HCT116 (cell line): ENCODE measurements around the gene AFAP1. TPM values are rescaled to one million over a fixed set of nuclear protein-coding genes. Genes with fewer than 3 reads are reported as not detected.

Experiments
- ATAC-seq: fragments of 200-7000 bp; cut with Tn5 transposase; 2 replicates; pipeline ENCODE4 v1.9.1; 2020; ENCODE audit warnings: mild to moderate bottlenecking, moderate library complexity
- BruUV-seq: library from RNA; stranded (reverse); fragments of 400-500 nt; replicated peaks from 2 replicates; lab custom pipeline; 2021; lab: Mats Ljungman, UMichigan
- CTCF ChIA-PET: fragments of 300-600 bp; sonication (Branson Sonifier 250); formaldehyde crosslinking; loops from one replicate; lab custom pipeline; 2021; ENCODE audit warnings: antibody characterized with exemption; lab: Charles Lee
- POLR2A ChIA-PET: fragments of 300-600, 350-600 bp; sonication (Branson Sonifier 250); formaldehyde crosslinking; loops from one replicate; lab custom pipeline; 2021; ENCODE audit warnings: antibody characterized with exemption; lab: Charles Lee
- RAD21 ChIA-PET, 2 experiments: fragments of 300-600 bp; sonication (Branson Sonifier 250); formaldehyde crosslinking; loops; one replicate each; lab custom pipeline; 2023; ENCODE audit warnings: low total read pairs in 2 of 2; ENCODE audit not compliant: uncharacterized antibody in 2 of 2, unreplicated experiment in 2 of 2, low non-redundant PET in 1 of 2; lab: Charles Lee
- DNase-seq: peaks from one replicate; pipeline ENCODE4 v3.0.0-alpha.2; 2010; ENCODE audit warnings: low read depth, low spot score
- H2AFZ ChIP-seq: fragments of 200-600 bp; shearing (Covaris generic), sonication (generic); 2 replicates; pipeline ENCODE4 v1.6.1; 2017; ENCODE audit warnings: low read depth, mixed run types, mixed read lengths, antibody characterized with exemption, low read length; ENCODE audit not compliant: poor library complexity, severe bottlenecking
- H3K27ac ChIP-seq: 2 replicates; pipeline ENCODE4 v1.5.1; 2012; ENCODE audit warnings: low read depth, low read length
- H3K27me3 ChIP-seq: fragments of 200-600 bp; sonication (generic); 2 replicates; pipeline ENCODE4 v1.6.1; 2016; ENCODE audit warnings: mixed run types, low read length, mixed read lengths; ENCODE audit not compliant: insufficient read depth
- H3K36me3 ChIP-seq, 2 experiments: fragments of 200-500 bp in 1 of 2; fragments of 200-600 bp in 1 of 2; sonication (Bioruptor generic) in 1 of 2; sonication (generic) in 1 of 2; 2 replicates each; pipeline versions ENCODE4 v1.5.1 to v1.6.1; 2014 to 2016; ENCODE audit warnings: low read length in 2 of 2, inconsistent platforms in 1 of 2, mixed read lengths in 1 of 2, mixed run types in 1 of 2; ENCODE audit not compliant: insufficient read depth in 2 of 2, control insufficient read depth in 1 of 2
- H3K4me1 ChIP-seq, 2 experiments: fragments of 200-600 bp in 1 of 2; sonication (generic) in 1 of 2; 2 replicates each; pipeline versions ENCODE4 v1.5.1 to v1.6.1; 2012 to 2017; ENCODE audit warnings: low read length in 2 of 2, inconsistent platforms in 1 of 2, mild to moderate bottlenecking in 1 of 2, mixed read lengths in 1 of 2, mixed run types in 1 of 2, moderate library complexity in 1 of 2; ENCODE audit not compliant: insufficient read depth in 2 of 2, control insufficient read depth in 1 of 2
- H3K4me2 ChIP-seq: fragments of 200-600 bp; sonication (generic); 2 replicates; pipeline ENCODE4 v1.6.1; 2017; ENCODE audit warnings: mixed run types, low read length, mixed read lengths
- H3K4me3 ChIP-seq, 2 experiments: fragments of 200-600 bp in 1 of 2; sonication (generic) in 1 of 2; replicated peaks in 1 of 2; 2 replicates each; pipeline ENCODE4 v1.5.1; 2011 to 2016; ENCODE audit warnings: low read length in 2 of 2, control low read depth in 1 of 2, low read depth in 1 of 2, mild to moderate bottlenecking in 1 of 2, mixed read lengths in 1 of 2, mixed run types in 1 of 2
- H3K79me2 ChIP-seq: fragments of 200-600 bp; sonication (generic); 2 replicates; pipeline ENCODE4 v1.6.1; 2017; ENCODE audit warnings: mild to moderate bottlenecking, mixed run types, low read length, moderate library complexity, mixed read lengths; ENCODE audit not compliant: insufficient read depth
- H3K9ac ChIP-seq: fragments of 200-600 bp; sonication (generic); 2 replicates; pipeline ENCODE4 v1.6.1; 2016; ENCODE audit warnings: low read length, mixed read lengths
- H3K9me2 ChIP-seq: fragments of 200-600 bp; sonication (generic), shearing (Covaris generic); 2 replicates; pipeline ENCODE4 v1.6.1; 2017; ENCODE audit warnings: mixed run types, mild to moderate bottlenecking, moderate library complexity; ENCODE audit not compliant: insufficient read depth
- H3K9me3 ChIP-seq, 2 experiments: fragments of 200-500 bp in 1 of 2; fragments of 200-600 bp in 1 of 2; sonication (Bioruptor generic) in 1 of 2; sonication (generic) in 1 of 2; 2 replicates each; pipeline ENCODE4 v1.6.1; 2014 to 2017; ENCODE audit warnings: low read length in 2 of 2, mixed read lengths in 2 of 2, inconsistent platforms in 1 of 2, low read depth in 1 of 2, mild to moderate bottlenecking in 1 of 2, mixed run types in 1 of 2, moderate library complexity in 1 of 2; ENCODE audit not compliant: control insufficient read depth in 1 of 2, insufficient read depth in 1 of 2
- H4K20me1 ChIP-seq: fragments of 200-600 bp; sonication (generic), shearing (Covaris generic); 2 replicates; pipeline ENCODE4 v1.6.1; 2017; ENCODE audit warnings: mixed run types, mild to moderate bottlenecking, moderate library complexity; ENCODE audit not compliant: insufficient read depth
- CBX3 ChIP-seq: IDR thresholded peaks from 2 replicates; pipeline ENCODE4 v1.6.1; 2012; ENCODE audit warnings: low read depth
- CEBPB ChIP-seq: IDR thresholded peaks from 2 replicates; pipeline ENCODE4 v1.6.1; 2012; ENCODE audit warnings: low read depth
- CTCF ChIP-seq, 3 experiments: fragments of 200-600 bp in 1 of 3; sonication (generic) in 1 of 3; IDR thresholded peaks in 2 of 3; conservative IDR thresholded peaks in 1 of 3; 2 replicates each; pipeline ENCODE4 v1.5.1; 2012 to 2017; ENCODE audit warnings: low read depth in 2 of 3, low read length in 2 of 3, antibody characterized with exemption in 1 of 3, borderline replicate concordance in 1 of 3, control low read depth in 1 of 3, mild to moderate bottlenecking in 1 of 3, mixed read lengths in 1 of 3, mixed run types in 1 of 3, moderate library complexity in 1 of 3; ENCODE audit not compliant: insufficient read depth in 1 of 3
- ELF1 ChIP-seq: IDR thresholded peaks from 2 replicates; pipeline ENCODE4 v1.6.1; 2012; ENCODE audit warnings: low read depth, borderline replicate concordance
- EZH2 ChIP-seq: fragments of 200-600 bp; sonication (generic); IDR thresholded peaks from 2 replicates; pipeline ENCODE4 v1.6.1; 2017; ENCODE audit warnings: antibody characterized with exemption, mixed run types
- FOSL1 ChIP-seq: IDR thresholded peaks from 2 replicates; pipeline ENCODE4 v1.6.1; 2012; ENCODE audit warnings: low read depth
- JUND ChIP-seq: IDR thresholded peaks from 2 replicates; pipeline ENCODE4 v1.6.1; 2012
- POLR2A ChIP-seq: IDR thresholded peaks from 2 replicates; pipeline ENCODE4 v1.7.0; 2011; ENCODE audit warnings: borderline replicate concordance; ENCODE audit not compliant: insufficient read depth, insufficient read length; ENCODE audit errors: extremely low read depth
- RAD21 ChIP-seq: IDR thresholded peaks from 2 replicates; pipeline ENCODE4 v1.6.1; 2012; ENCODE audit warnings: low read depth, mild to moderate bottlenecking
- SP1 ChIP-seq: IDR thresholded peaks from 2 replicates; pipeline ENCODE4 v1.6.1; 2012; ENCODE audit warnings: low read depth
- SRF ChIP-seq: IDR thresholded peaks from 2 replicates; pipeline ENCODE4 v1.6.1; 2012; ENCODE audit warnings: low read depth
- TCF7L2 ChIP-seq: IDR thresholded peaks from 2 replicates; pipeline ENCODE4 v1.7.0; 2011; ENCODE audit warnings: borderline replicate concordance, inconsistent platforms; ENCODE audit not compliant: insufficient read depth, insufficient read length; ENCODE audit errors: extremely low read depth
- YY1 ChIP-seq: IDR thresholded peaks from 2 replicates; pipeline ENCODE4 v1.6.1; 2011; ENCODE audit warnings: low read length, low read depth, moderate library complexity, mild to moderate bottlenecking; ENCODE audit not compliant: insufficient replicate concordance; ENCODE audit errors: extremely low read depth
- ZFX ChIP-seq: fragments of 450-650 bp; IDR thresholded peaks from 2 replicates; pipeline ENCODE4 v1.6.1; 2017
- ZNF274 ChIP-seq: fragments of 200-500 bp; sonication (Bioruptor generic); IDR thresholded peaks from 2 replicates; pipeline ENCODE4 v1.6.1; 2014; ENCODE audit warnings: mild to moderate bottlenecking, low read depth, low read length, inconsistent platforms
- intact Hi-C: fragments of 100-400 bp; cut with micrococcal nuclease; formaldehyde crosslinking; loops from 2 replicates; pipeline ENCODE4 v1.10.0; 2022
- total RNA-seq: library from RNA; stranded (reverse); gene quantifications from one replicate; pipeline ENCODE4 v1.2.1, GENCODE V29; 2021; ENCODE audit not compliant: unreplicated experiment
- TF ChIP-seq, protein P1 (sequence below): IDR thresholded peaks from 2 replicates; pipeline ENCODE4 v1.6.1; 2011; ENCODE audit warnings: mild to moderate bottlenecking, low read length, moderate library complexity; ENCODE audit not compliant: insufficient replicate concordance; ENCODE audit errors: extremely low read depth
- TF ChIP-seq, protein P2 (sequence below): IDR thresholded peaks from 2 replicates; pipeline ENCODE4 v1.6.1; 2012
- TF ChIP-seq, protein P3 (sequence below): IDR thresholded peaks from 2 replicates; pipeline ENCODE4 v1.6.1; 2012; ENCODE audit warnings: low read depth

AFAP1 gene
- total RNA-seq, 1 experiment from 2014 or later = 19.4 TPM

DNA sequence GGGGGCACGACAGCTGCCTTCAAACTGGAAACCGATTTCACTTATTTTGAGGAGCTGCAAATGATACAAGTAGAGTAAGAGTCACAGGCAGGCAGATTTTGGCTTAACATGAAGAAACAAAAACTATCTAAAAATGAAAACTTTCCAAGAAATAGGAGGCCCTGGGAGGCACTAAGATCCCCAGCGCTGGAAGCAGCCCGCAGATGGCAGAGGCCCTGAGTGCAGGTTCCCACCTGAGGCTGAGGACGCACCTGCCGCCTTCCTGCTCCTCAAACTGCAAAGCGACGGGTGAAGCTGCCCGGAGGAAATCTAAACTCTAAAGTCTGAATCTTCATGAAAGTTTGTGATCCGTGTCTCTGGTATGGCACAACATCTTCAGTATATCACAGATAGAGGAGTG lies 138.7 kb downstream of the AFAP1 start:
- no peak overlapping the region for H2AFZ ChIP-seq
- peaks cover 7 to 8% of the 10 kb centered on the region in 2 experiments; a peak in 2 of 4 replicates for H3K4me1 ChIP-seq
- H3K36me3 ChIP-seq = peaks cover 9 to 11% of the 10 kb centered on the region in 2 experiments; a peak in 3 of 4 replicates
- ChIA-PET POLR2A (no interaction called here), CTCF (no interaction called here), RAD21 (no interaction called here)
- no peak for DNase-seq
- H3K9me2 ChIP-seq = no peaks in the 10 kb centered on the region
- H3K4me2 ChIP-seq = no peak overlapping the region
- BruUV-seq = no TSS peak
- intact Hi-C loops = no loop called here
- no peaks in the 10 kb centered on the region for H3K27me3 ChIP-seq
- H4K20me1 ChIP-seq = no peaks in the 10 kb centered on the region
- TF ChIP-seq, protein P1, sequence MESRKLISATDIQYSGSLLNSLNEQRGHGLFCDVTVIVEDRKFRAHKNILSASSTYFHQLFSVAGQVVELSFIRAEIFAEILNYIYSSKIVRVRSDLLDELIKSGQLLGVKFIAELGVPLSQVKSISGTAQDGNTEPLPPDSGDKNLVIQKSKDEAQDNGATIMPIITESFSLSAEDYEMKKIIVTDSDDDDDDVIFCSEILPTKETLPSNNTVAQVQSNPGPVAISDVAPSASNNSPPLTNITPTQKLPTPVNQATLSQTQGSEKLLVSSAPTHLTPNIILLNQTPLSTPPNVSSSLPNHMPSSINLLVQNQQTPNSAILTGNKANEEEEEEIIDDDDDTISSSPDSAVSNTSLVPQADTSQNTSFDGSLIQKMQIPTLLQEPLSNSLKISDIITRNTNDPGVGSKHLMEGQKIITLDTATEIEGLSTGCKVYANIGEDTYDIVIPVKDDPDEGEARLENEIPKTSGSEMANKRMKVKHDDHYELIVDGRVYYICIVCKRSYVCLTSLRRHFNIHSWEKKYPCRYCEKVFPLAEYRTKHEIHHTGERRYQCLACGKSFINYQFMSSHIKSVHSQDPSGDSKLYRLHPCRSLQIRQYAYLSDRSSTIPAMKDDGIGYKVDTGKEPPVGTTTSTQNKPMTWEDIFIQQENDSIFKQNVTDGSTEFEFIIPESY = no peak
- TF ChIP-seq JUND (no peak), ELF1 (no peak), SP1 (no peak), ZFX (no peak), CBX3 (no peak), FOSL1 (no peak), TCF7L2 (no peak), CTCF (IDR thresholded peaks at IDR 0.05 in 2 of 3, conservative IDR thresholded peaks at IDR 0.05 in 1 of 3; ENCODE audit: borderline replicate concordance in 1 of 3, insufficient read depth in 1 of 3, low read depth in 2 of 3, low read length in 2 of 3) (no peak), ZNF274 (no peak), EZH2 (no peak), CEBPB (no peak), SRF (no peak), POLR2A (no peak), RAD21 (no peak), YY1 (no peak)
- TF ChIP-seq, protein P2, sequence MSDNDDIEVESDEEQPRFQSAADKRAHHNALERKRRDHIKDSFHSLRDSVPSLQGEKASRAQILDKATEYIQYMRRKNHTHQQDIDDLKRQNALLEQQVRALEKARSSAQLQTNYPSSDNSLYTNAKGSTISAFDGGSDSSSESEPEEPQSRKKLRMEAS = no peak
- TF ChIP-seq, protein P3, sequence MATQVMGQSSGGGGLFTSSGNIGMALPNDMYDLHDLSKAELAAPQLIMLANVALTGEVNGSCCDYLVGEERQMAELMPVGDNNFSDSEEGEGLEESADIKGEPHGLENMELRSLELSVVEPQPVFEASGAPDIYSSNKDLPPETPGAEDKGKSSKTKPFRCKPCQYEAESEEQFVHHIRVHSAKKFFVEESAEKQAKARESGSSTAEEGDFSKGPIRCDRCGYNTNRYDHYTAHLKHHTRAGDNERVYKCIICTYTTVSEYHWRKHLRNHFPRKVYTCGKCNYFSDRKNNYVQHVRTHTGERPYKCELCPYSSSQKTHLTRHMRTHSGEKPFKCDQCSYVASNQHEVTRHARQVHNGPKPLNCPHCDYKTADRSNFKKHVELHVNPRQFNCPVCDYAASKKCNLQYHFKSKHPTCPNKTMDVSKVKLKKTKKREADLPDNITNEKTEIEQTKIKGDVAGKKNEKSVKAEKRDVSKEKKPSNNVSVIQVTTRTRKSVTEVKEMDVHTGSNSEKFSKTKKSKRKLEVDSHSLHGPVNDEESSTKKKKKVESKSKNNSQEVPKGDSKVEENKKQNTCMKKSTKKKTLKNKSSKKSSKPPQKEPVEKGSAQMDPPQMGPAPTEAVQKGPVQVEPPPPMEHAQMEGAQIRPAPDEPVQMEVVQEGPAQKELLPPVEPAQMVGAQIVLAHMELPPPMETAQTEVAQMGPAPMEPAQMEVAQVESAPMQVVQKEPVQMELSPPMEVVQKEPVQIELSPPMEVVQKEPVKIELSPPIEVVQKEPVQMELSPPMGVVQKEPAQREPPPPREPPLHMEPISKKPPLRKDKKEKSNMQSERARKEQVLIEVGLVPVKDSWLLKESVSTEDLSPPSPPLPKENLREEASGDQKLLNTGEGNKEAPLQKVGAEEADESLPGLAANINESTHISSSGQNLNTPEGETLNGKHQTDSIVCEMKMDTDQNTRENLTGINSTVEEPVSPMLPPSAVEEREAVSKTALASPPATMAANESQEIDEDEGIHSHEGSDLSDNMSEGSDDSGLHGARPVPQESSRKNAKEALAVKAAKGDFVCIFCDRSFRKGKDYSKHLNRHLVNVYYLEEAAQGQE = no peak
- H3K79me2 ChIP-seq = no peaks in the 10 kb centered on the region
- H3K27ac ChIP-seq = no peak overlapping the region
- no peak overlapping the region for H3K4me3 ChIP-seq
- no peak overlapping the region for H3K9ac ChIP-seq
- ATAC-seq = no peak
- H3K9me3 ChIP-seq = no peaks in the 10 kb centered on the region
